Epidermal melanocyte (primary cell): Measurements from ENCODE around the gene CIAO1.
A peak's percentile ranks its signal among the peaks of the same experiment; 100 is the strongest.
"Not testable (repeated sequence)": the region's sequence is repeated elsewhere in the genome, so short reads cannot be mapped to it uniquely, and the experiment has no call there.

Experiments used
- DNase-seq: peaks from one replicate; pipeline ENCODE4 v3.0.0; 2011; ENCODE audit warnings: low spot score; ENCODE audit not compliant: insufficient read length

Gene CIAO1

DNA sequence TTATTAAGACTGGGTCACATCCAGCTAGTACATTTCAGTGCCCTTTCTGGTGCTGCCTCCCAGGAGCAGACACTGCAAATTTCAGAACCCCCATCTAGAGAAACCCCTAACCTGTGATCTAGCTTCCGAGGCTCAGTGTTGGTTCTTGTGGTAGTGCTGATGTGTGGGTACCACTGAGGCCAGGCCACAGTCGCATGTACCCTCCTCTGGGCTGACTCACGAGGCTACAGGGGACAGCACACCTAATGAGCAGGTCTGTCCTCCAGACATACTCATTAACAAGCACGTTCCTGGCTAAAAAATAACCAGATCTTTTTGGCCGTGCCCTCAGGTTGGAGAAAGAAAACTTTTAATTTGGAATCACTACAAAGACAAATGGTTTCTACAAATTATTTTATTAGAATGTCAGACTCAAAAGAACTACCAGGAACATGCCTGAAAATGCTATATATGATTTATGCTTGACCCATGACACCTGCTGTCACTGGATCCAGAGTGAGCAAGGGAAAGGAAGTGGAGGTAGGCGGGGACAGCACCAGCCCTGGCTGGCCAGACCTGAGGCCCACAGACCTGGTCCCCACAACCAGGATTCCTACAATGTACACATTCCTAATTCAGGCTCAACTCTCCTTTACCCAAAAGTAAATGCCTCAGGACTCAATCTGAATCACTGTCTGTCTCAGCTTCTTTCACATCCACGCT is 8.5 kb downstream of the CIAO1 start:
- no peak for DNase-seq

DNA sequence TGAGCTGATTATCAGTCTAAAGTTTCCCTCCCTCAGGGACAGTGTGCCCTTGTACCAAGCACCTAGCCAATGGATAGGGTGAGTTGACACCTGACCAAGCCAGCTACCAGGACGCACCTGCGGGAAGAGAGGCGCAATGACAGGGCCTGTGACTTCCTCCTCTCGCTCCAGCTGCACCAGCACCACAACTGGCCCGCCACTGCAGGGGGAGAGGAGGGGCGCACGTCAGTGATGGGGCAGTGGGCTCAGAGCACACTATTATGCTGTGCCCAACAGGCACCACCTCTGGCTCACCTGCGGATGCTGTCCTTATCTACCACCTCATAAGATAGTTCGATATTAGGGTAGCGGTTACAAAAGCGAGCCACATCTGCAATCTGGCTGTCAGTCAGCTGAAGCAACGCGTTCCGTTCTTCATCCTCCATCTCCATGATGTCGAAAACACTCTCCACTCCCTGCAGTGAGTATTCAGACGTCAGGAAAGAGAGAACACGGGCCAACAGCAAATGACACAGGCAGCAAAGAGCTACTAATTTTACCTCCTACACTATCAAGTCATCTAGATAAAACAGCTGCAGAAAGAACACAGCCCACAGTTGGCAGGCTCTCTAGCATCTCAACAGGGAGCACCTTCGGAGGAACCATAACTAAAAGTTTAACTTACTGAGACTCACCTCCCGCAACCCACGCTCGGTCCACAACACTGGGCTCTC is 10.9 kb downstream of the CIAO1 start:
- DNase-seq: no peak

DNA sequence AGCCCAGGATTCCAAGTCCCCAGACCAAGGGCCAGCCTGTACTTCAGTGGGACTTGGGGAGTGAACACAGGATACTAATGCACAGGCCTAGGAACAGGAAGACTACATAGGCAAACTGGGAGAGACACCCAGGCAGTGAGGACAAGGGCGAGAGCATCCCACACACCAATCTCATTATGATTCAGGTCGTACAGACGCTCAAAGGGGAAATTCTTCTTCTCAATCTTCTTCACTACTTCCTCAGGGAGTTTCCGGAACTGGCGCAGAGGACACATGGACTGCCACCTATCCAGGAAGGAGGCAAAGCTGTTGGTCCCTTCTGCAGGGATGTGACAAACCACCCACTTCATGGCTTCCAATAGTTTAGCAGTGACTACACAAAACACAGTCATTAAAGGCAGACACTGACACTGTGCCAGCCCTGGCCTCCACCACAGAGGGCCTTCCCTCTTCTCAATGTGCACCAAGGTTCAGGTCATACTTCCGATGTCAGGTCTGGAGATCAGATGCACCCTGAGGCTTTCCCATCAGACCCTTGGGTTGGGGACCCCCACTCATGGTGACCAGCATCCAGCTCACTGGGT is 21.3 kb downstream of the CIAO1 start:
- no peak for DNase-seq

DNA sequence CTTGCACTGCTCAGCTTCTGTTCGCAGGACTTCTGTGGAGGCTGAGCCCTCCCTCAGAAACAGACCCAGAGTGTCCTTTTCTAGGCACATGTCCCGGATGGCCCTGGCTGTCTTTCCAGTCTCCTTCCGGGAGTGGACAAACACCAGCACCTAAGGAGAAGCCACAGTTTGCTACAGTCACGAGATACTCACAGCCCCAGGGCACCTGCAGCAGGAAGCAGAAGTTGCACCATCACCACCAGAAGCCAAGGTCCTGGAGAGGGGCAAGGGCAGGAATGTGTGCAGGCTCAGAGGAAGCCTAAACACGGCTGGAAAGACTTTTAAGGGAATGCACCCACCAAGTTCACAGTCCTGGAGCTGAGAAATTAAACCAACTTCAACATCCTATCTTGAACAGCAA is 25.7 kb downstream of the CIAO1 start:
- DNase-seq: no peak

DNA sequence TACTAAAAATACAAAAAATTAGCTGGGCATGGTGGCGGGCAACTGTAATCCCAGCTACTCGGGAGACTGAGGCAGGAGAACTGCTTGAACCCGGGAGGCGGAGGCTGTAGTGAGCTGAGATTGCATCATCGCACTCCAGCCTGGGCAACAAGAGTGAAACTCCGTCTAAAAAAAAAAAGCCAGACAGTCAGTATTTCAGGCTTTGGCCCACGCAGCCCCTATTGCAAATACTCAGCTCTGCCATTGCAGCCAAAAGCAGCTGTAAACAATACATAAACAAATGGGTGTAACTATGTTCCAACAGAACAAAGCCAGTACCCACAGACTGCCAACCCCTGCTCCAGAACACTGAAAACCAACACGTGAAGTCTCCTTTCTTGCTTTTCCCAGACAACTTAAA is 28.2 kb downstream of the CIAO1 start:
- not testable (repeated sequence) for DNase-seq

DNA sequence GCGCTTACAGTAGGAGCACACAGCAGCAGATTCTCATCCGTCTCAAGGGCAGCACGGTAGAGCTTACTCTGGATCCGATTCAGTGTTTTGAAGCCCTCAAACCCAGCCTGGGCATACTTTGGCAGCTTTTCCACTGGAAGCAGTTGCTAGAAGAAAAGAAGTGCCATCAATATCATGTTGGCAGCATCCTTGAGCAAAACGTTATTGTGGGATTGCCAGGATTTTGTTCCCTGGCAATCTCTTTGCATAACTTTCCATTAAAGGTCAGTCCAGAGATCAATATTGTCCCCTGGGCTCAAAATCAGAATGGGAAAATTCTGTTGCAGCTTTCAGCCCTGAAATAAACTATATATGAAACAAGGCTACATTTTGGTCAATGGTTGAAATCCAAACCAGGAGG is 30.9 kb downstream of the CIAO1 start:
- no peak for DNase-seq

DNA sequence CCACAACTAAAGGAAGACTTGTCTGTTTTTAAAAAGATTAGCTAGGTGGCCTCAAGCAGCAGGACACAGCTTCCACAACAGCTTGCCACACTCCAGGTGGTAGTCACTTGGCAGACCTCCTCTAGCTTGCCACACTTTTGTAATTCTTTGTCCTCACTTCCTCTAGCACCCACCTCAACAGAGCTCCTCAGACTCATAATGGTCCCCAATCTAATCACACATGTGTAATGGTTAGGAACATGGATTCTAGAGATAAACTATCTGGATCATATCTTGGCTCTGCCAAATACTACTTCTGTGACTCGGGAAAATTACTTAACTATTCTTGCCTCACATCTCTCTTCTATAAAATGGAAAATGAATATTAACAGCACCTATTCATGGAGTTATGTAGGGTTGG is 35.8 kb downstream of the CIAO1 start:
- no peak for DNase-seq

DNA sequence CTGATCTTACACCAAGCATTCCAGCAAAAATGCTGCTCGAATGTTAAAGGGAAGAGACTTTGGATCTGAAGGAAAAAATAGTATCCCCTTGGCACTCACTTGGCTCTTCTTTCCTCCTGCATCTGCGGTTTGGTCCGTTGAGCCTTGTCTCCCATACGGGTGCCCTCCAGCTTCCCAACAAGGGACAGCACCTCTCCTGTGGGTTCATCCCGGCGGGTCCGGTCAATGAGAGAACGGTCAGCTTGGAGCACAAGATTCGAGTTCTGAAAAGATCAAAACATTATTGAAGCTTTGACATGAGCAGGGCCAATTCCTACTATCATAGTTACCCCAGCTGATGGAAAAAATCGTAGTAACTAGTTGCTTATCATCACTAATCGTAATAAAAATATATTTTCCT is 38.6 kb downstream of the CIAO1 start:
- DNase-seq: no peak

DNA sequence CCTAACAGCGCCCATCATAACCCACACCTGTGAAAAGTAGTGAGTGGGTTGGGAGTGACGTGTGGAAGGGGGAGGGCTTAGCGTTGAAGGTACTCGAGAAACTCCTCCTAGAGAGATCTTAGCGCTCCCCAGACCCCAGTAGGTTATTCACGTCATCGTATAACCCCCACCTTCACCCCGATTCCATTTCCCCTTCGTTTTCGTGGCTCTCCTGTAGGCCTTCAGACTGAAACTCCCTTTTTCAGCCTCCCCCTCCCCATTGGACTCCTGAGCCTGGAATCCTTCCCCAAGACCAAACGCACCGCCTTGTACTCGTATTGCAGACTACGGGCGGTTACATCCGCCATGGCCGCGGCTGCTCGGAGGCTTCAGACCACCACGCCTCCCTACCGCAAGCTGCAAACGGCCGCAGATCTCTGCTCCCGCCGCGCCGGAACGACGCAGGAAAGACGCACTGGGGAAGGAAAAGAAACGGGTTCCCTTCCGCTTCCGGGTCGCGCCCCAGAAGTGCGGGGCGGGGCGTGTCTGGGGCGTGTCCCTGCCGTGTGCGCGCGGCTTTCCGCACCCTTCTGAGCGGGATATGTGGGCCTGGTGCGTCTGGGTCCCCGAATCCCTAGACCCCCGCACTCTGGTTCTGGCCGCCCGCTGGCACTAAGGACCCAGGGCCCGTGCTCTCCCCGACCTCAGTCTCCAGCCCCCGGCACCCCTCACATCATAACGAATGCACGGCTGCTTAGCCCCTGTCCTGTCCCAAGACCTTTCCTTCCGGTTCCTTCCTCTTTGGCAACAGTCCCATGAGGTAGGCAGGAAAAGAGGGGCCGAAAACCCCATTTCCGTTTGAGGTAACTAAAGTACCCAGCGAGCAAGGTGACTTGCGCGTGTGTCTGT is 39.3 kb downstream of the CIAO1 start, which contains the start of gene SNRNP200:
Gene SNRNP200, minus strand, starts transcription at position 456 of the 888 bp plus-strand sequence. Its CDS starts 109 bp downstream, at position 347.
- DNase-seq: peak; percentile 54

DNA sequence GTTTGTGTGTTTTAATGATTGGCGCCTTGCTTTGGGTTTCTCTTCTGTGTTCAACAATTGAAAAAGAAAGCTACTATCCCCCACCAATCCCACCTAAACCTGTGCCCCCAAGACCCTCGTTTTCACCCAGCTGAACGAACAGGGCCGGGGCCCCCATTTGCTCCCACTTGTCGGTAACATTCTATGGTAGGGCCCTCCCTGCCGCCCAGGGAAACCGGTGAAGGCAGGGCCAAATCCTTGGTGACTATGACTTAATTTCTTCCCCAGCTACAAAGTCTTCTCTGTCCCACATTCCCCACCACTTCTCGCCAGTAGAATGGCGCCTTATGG is 39.9 kb downstream of the CIAO1 start:
- DNase-seq: no peak

DNA sequence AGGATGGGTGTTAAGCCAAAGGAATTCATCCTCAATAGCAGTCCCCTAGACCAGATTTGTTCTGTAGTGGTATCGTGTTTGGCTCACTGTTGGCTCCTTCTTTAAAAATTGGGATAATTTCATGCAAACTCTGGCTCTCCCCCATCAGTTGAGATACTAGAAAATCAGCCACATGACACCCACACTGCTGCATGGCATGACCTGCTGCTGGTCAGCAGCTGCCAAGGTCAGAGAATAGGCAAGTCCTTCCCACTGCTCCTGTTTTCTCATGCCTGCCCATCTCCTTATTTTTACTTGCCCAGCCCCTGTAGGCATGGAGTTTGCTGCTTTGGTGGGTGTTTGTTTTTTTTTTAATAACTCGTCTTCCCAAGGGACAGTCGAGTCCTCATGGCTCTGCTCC is 40.3 kb downstream of the CIAO1 start:
- DNase-seq: no peak

DNA sequence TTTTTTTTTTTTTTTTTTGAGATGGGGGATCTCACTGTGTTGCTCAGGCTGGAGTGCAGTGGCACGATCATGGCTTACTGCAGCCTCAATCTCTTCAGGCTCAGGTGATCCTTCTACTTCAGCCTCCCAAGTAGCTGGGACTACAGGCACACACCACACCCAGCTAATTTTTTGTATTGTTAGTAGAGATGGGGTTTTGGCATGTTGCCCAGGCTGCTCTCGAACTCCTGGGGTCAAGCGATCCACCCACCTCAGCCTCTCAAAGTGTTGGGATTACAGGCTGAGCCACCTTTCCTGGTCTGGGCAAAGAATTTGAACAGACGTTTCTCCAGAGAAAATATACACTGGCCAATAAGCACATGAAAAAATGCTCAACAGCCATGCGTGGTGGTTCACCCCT is 42.2 kb downstream of the CIAO1 start:
- no peak for DNase-seq

DNA sequence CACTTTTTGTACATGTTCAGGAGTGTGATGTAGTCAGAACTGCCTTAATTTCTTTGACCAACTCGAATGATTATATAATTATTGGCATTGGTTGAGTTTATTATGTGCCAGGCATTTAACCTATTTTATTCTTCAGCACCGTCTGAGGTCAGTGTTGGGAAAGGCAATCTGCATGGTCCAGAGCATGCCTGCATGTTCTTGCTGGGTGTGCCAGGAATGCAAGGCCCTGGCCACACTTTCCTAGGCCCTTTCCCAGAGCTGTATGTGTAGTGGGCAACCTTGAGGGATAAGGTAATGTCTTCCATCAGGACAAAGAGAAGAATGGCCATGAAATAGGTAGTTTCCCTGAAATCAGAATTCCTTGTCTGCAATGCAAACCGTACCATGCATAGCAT is 49.0 kb downstream of the CIAO1 start:
- no peak for DNase-seq

DNA sequence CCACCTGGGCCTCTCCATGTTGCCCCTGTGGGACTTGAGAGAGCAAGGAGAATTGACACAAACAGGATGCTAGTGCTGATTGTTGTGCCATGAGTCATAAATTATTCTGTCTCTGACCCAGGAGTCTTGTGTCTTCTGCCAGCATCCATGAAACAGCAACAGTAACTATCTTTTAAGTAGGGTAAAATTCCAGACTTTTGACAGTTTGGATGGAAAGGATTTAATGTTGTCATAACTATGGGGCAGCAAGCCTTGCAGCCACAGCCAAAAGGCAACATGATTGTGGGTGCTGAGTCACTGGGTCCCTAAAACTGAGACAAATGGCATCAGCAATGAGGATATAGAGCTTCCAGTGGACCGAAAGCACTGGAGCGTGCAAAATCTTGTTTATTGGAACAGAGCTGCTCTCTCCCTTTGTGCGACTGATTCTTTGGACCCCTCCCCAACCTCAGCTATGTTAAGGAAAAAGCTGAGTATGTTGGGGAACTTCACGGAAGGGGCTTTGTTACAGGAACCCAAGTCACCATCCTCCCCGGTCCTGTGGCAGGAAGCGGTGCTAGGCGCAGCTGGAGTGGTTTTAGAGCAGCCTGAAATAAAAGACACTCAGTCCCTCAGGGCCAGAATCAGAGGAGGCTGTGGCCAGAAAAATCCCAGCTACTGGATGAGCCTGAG is 49.5 kb downstream of the CIAO1 start:
- DNase-seq: peak; percentile 40

DNA sequence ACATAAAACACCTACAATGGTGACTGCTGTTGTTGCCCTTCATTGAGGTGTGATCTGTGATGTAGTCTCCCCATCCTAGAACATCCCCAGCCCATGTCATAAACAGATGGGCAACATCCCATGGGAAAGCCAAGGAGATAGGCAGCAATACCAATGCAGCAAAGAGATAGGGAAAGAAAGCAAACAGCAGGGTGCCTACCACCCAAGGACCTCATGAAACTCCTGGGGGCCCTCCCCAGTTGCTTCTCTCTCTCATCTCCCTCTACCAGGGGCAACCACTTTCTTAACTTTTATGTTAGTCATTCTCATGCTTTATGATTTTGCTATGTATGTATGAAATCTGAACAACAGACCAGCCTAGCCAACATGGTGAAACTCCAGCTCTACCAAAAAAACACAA is 51.0 kb downstream of the CIAO1 start:
- DNase-seq: no peak

DNA sequence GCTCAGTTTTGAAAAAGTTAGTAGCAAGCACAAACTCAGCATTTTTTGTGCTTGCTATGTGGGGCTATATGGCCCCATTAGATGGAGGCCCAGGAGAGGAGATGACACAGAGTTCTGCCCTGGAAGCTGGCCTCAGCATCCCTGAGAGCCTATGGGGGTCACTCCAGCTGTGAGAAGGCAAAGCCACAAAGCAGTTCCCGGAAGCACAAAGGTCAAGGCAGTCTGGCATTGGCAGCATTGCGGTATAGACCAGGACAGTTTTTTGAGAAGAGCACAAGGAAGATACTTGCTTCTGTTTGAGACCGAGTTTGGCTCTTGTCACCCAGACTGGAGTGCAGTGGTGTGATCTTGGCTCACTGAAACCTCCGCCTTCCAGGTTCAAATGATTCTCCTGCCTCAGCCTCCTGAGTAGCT is 51.6 kb downstream of the CIAO1 start:
- no peak for DNase-seq

DNA sequence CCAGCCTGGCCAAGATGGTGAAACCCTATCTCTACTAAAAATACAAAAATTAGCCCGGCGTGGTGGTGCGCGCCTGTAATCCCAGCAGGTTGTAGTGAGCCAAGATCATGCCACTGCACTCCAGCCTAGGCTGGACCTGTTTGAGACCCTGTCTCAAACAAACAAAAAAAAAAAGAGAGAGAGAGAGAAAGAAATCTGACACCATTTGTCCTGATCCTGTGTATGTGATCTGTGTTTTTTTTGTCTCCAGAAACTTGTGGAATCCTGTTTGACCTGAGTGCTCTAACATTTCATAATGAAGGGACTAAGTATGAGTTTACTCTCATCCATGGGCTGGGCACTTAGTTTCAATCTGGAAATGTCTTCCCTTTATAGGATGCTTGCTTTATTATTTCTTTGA is 52.7 kb downstream of the CIAO1 start:
- DNase-seq: no peak

DNA sequence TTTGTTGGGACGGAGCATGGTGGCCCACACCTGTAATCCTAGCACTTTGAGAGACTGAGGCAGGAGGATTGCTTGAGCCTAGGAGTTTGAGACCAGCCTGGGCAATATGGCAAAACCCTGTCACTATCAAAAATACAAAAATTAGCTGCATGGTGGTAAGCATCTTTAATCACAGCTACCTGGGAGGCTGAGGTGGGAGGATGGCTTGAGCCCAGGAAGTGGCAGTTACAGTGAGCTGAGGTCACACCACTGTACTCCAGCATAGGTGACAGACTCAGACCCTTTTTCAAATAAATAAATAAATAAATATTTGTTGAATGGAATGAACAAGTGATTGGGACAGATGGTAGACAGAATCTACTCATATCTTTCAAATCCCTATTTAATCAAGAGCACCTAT is 53.4 kb downstream of the CIAO1 start:
- DNase-seq: no peak

DNA sequence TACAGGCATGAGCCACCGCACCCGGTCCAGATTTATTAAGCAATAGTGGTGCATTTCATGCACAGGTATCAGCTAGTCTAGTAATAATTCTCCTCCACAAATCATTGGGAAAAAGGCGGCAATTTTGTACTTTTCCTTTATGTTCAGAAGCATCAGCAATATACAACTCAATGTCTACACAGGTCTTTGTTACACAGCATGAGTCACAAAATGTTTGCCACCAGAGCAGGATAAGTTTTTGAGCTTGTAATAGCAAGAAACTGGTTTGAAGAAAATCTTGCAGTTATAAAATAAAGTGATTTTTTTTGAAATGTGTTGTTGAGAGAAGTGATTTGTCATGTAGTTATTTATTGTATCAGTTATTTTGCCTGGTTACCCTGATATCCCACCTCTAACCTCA is 54.3 kb downstream of the CIAO1 start:
- no peak for DNase-seq

DNA sequence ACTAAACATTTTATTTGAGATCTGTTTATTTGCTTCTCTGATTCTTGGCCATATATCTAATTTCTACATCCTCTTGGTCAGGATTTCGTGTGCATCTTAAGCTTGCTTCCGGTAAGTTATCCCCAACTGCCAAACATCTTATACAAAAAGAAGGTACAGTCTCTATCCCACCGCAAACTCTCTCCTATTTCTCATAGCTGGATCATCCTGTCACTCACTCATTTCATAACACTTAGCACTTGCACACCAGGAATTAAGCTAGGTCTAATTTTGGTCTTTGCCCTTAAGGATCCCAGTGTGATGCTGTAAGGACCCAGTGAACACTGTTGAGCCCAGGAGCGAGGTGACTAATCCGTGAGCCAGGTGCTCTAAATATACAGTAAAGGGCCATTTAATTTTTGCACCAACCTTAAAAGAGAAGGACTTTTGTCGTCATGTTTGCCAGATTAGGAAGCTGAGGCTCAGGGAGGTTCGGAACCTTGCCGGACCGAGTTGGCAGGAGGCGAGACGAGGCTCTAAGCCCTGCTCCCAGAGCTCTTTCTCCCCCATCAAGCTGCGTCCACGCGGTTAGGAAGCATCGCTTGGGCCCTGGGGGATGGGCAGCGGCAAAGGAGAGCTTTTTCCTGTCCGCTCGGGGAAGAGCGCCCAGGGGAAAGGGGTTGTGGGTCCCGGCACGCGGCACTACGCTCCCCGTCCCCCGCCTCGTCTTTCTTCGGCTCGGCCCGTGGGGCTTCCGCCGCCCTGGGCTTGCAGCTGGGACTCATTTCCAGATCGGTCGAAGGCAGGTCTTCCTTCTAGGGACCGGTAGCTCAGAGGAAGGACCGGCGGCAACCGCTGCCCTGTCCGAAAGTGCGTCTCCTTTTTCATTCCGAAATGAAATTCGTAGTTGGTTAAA is 55.0 kb downstream of the CIAO1 start:
- DNase-seq: no peak
